HG03558 (cell line): ENCODE results near the gene LGALS12.
"Not testable (repeated sequence)": the region's sequence is repeated elsewhere in the genome, so short reads cannot be mapped to it uniquely, and the experiment has no call there.

ENCODE experiments used
- ATAC-seq: cut with Tn5 transposase; IDR thresholded peaks from one replicate; pipeline ENCODE4 v1.9.1; 2021; ENCODE audit warnings: moderate number of reproducible peaks; ENCODE audit not compliant: unreplicated experiment; ENCODE audit errors: extremely low read depth

Gene LGALS12

GRCh38 chr11:63531074-63531792, 25.3 kb downstream of the LGALS12 start:
- peak; percentile 64 for ATAC-seq

- ATAC-seq, result no peak
Observed at GRCh38 chr11:63532117-63532516, 26.2 kb downstream of the LGALS12 start.

GRCh38 chr11:63532799-63533475, 27.1 kb downstream of the LGALS12 start:
- no peak for ATAC-seq

- no peak for ATAC-seq
Observed at GRCh38 chr11:63534076-63534475, 28.2 kb downstream of the LGALS12 start.

GRCh38 chr11:63534895-63535461, 29.1 kb downstream of the LGALS12 start:
- ATAC-seq, result no peak

GRCh38 chr11:63535734-63536133, 29.9 kb downstream of the LGALS12 start:
- ATAC-seq, result no peak

GRCh38 chr11:63536669-63537292, 30.9 kb downstream of the LGALS12 start, which contains the start of gene PLAAT4:
Gene PLAAT4 (plus strand): TSS chr11:63536808. CDS start chr11:63536869, 61 bp downstream.
- ATAC-seq, result no peak

- no peak for ATAC-seq
Observed at GRCh38 chr11:63537293-63538101, 31.6 kb downstream of the LGALS12 start.

- ATAC-seq, result not testable (repeated sequence)
Observed at GRCh38 chr11:63542506-63542905, 36.6 kb downstream of the LGALS12 start.

GRCh38 chr11:63543711-63544110, 37.8 kb downstream of the LGALS12 start:
- no peak for ATAC-seq

- ATAC-seq, result no peak
Observed at GRCh38 chr11:63547061-63547460, 41.2 kb downstream of the LGALS12 start.

- ATAC-seq, result no peak
Observed at GRCh38 chr11:63548178-63548577, 42.3 kb downstream of the LGALS12 start.

- ATAC-seq, result no peak
Observed at GRCh38 chr11:63549411-63549810, 43.5 kb downstream of the LGALS12 start.

- not testable (repeated sequence) for ATAC-seq
Observed at GRCh38 chr11:63550156-63550700, 44.3 kb downstream of the LGALS12 start.

GRCh38 chr11:63551091-63551888, 45.4 kb downstream of the LGALS12 start:
- ATAC-seq, result no peak

- no peak for ATAC-seq
Observed at GRCh38 chr11:63551889-63552266, 46.0 kb downstream of the LGALS12 start.

GRCh38 chr11:63552921-63553320, 47.0 kb downstream of the LGALS12 start:
- ATAC-seq, result no peak

- ATAC-seq, result no peak
Observed at GRCh38 chr11:63553759-63554158, 47.9 kb downstream of the LGALS12 start.

- no peak for ATAC-seq
Observed at GRCh38 chr11:63554877-63555223, 49.0 kb downstream of the LGALS12 start.
